GM12873 (cell line): ENCODE measurements around the gene SNRNP70.
A peak's percentile ranks its signal among the peaks of the same experiment; 100 is the strongest.

Source experiments
- CTCF ChIP-seq: IDR thresholded peaks from 2 replicates; pipeline ENCODE4 v1.5.1; 2012; ENCODE audit warnings: low read depth, mild to moderate bottlenecking, moderate library complexity, low read length, control low read depth; ENCODE audit not compliant: insufficient read depth; ENCODE audit errors: missing control alignments

Gene SNRNP70

GRCh38 chr19:49111218-49111998 lies 26.2 kb downstream of the SNRNP70 start:
- TF ChIP-seq CTCF, result no peak

GRCh38 chr19:49113762-49114629 lies 28.7 kb downstream of the SNRNP70 start, which contains the start of gene LIN7B:
LIN7B (plus strand) TSS chr19:49114370; CDS start chr19:49114405, 35 bp downstream.
- peak; percentile 71 for TF ChIP-seq CTCF

- TF ChIP-seq CTCF, result no peak
These were observed 29.5 kb downstream of the SNRNP70 start for GRCh38 chr19:49114630-49115363.

- no peak for TF ChIP-seq CTCF
These were observed 31.3 kb downstream of the SNRNP70 start for GRCh38 chr19:49116544-49116943.

DNA sequence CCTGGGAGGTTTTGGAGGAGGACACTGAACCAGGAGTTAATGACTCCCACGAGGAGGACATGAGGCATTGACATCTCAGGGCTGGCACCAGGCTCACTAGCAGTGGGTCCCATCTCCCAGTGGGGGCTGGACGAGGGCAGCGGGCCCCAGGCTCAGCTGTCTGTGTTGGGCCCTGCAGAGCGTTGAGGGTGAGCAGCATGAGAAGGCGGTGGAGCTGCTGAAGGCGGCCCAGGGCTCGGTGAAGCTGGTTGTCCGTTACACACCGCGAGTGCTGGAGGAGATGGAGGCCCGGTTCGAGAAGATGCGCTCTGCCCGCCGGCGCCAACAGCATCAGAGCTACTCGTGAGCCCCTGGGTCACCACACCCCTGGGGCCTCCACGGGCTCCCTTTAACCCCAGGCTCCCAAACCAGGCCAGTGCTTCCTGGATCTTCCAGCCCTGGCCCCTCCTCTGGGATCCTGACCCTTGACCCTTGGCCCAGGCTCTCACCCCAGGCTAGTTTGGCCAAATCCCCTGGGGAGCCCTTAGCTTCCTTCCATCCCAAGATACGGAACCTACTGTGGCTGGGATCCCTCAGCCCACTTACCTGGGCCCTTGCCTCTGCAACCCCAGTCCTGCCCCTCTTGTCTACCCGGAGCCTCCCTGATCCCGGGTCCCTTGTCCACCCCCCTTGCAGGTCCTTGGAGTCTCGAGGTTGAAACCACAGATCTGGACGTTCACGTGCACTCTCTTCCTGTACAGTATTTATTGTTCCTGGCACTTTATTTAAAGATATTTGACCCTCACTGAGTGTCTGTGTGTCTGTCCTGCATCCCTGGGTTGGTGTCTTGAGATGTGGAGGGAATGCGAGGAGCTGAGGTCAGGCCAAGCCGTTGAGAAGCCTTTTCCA lies 32.7 kb downstream of the SNRNP70 start:
- no peak for TF ChIP-seq CTCF

DNA sequence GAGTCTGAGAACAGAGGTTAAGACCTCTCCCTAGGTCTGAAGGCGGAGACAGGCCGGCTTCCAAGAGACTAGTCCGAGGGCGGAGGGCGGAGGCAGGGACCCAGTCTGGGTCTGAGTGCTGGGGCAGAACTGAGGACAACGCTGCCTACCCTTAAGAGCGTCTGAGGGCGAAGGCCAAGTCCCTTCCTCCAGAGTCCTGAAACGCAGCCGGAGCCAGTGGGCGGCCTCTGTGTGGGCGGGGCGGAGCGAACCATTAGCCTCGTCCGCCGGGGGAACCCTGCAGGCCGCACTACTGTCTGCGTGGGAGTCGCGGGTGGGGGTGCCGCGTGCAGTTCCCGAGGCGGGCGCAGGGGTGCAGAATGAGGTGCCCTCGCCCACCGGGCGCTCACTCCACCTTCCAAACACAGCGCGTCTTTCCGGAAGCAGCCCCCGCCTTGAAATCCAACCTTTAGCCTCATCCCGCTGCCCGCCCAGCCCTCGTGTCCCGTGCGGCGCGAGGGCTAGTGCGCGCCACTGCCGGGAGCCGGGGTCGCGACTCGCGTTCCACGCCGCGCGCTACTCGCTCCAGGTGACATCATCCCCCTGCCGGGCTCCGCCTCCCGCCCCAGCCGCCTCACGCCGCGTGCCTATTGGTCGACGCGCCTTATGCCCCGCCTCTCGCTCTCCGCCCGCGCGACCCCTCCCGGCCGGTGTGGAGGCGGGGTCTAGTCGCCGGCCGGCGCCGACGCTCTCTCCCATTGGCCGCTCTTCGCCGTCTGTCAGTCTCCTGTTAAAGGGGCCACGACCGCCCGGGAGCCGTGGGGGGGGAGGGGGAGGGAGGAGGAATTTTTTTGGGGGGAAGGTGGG lies 33.5 kb downstream of the SNRNP70 start, which contains the start of gene C19orf73:
Gene C19orf73 (minus strand): TSS at position 579 of the 846 bp plus-strand sequence. CDS start 121 bp downstream, at position 458.
- no peak for TF ChIP-seq CTCF
